Measurements from ENCODE around the gene CD99L2.

- no peak for TF ChIP-seq CTCF (IDR thresholded peaks at IDR 0.05; ENCODE audit: low read depth, low read length, missing input control)
- no peak for TF ChIP-seq GABPA (IDR thresholded peaks at IDR 0.05 in 1 of 2, conservative IDR thresholded peaks at IDR 0.05 in 1 of 2)
- no peak for TF ChIP-seq JUND (IDR thresholded peaks at IDR 0.05)
- TF ChIP-seq SP1 (IDR thresholded peaks at IDR 0.05) = no peak
- TF ChIP-seq MAX (IDR thresholded peaks at IDR 0.05) = no peak
- no peak for TF ChIP-seq NR2F2 (IDR thresholded peaks at IDR 0.05)
- no peak for TF ChIP-seq REST (IDR thresholded peaks at IDR 0.05)
- TF ChIP-seq RAD21 (IDR thresholded peaks at IDR 0.05) = no peak
- TF ChIP-seq FOXA1 (IDR thresholded peaks at IDR 0.05) = no peak
- no peak for TF ChIP-seq ATF3 (IDR thresholded peaks at IDR 0.05)
- TF ChIP-seq YY1 (IDR thresholded peaks at IDR 0.05) = no peak
- TF ChIP-seq RXRA (IDR thresholded peaks at IDR 0.05) = no peak
- no peak for TF ChIP-seq TAF1 (conservative IDR thresholded peaks at IDR 0.05)
Measured at GRCh38 chrX:150942942-150943594, 44.6 kb upstream of the CD99L2 start.
